ENCODE measurements around the gene HSF2BP.
"Not testable (repeated sequence)": the region's sequence is repeated elsewhere in the genome, so short reads cannot be mapped to it uniquely, and the experiment has no call there.

The HSF2BP gene

GRCh38 chr21:43658088-43658741 is 1.1 kb downstream of the HSF2BP start:
- TF ChIP-seq CTCF (IDR thresholded peaks at IDR 0.05; ENCODE audit: low read depth, low read length) (no peak), MAX (IDR thresholded peaks at IDR 0.05; ENCODE audit: low read depth, low read length) (no peak), POLR2A (IDR thresholded peaks at IDR 0.05; ENCODE audit: extremely low read depth, insufficient read length) (no peak), MYC (IDR thresholded peaks at IDR 0.05; ENCODE audit: low read depth, low read length) (no peak)
- H3K4me3 ChIP-seq (ENCODE audit: low read depth, low read length): no peak overlapping the region

GRCh38 chr21:43657355-43658087 is 1.8 kb downstream of the HSF2BP start:
- H3K4me3 ChIP-seq (ENCODE audit: low read depth, low read length): no peak overlapping the region
- DNase-seq (ENCODE audit: low read depth): no peak
- TF ChIP-seq POLR2A (IDR thresholded peaks at IDR 0.05; ENCODE audit: extremely low read depth, insufficient read length): no peak
- TF ChIP-seq MAX (IDR thresholded peaks at IDR 0.05; ENCODE audit: low read depth, low read length): no peak
- no peak for TF ChIP-seq MYC (IDR thresholded peaks at IDR 0.05; ENCODE audit: low read depth, low read length)

More at GRCh38 chr21:43658088-43658741, 1.1 kb downstream of the HSF2BP start:
- DNase-seq (ENCODE audit: low read depth): no peak

- no peak overlapping the region for H3K4me3 ChIP-seq (ENCODE audit: low read depth, low read length)
- DNase-seq (ENCODE audit: low read depth): no peak
- no peak for TF ChIP-seq MYC (IDR thresholded peaks at IDR 0.05; ENCODE audit: low read depth, low read length)
- no peak for TF ChIP-seq CTCF (IDR thresholded peaks at IDR 0.05; ENCODE audit: low read depth, low read length)
- TF ChIP-seq POLR2A (IDR thresholded peaks at IDR 0.05; ENCODE audit: extremely low read depth, insufficient read length): no peak
- TF ChIP-seq MAX (IDR thresholded peaks at IDR 0.05; ENCODE audit: low read depth, low read length): no peak
Measured at GRCh38 chr21:43654806-43655489, 4.3 kb downstream of the HSF2BP start.

GRCh38 chr21:43653626-43654025 is 5.7 kb downstream of the HSF2BP start:
- no peak for TF ChIP-seq MYC (IDR thresholded peaks at IDR 0.05; ENCODE audit: low read depth, low read length)
- no peak for TF ChIP-seq MAX (IDR thresholded peaks at IDR 0.05; ENCODE audit: low read depth, low read length)
- no peak for TF ChIP-seq POLR2A (IDR thresholded peaks at IDR 0.05; ENCODE audit: extremely low read depth, insufficient read length)
- DNase-seq (ENCODE audit: low read depth): no peak
- no peak overlapping the region for H3K4me3 ChIP-seq (ENCODE audit: low read depth, low read length)

- H3K4me3 ChIP-seq (ENCODE audit: low read depth, low read length): no peak overlapping the region
- TF ChIP-seq MAX (IDR thresholded peaks at IDR 0.05; ENCODE audit: low read depth, low read length): no peak
- no peak for TF ChIP-seq CTCF (IDR thresholded peaks at IDR 0.05; ENCODE audit: low read depth, low read length)
- no peak for TF ChIP-seq MYC (IDR thresholded peaks at IDR 0.05; ENCODE audit: low read depth, low read length)
- TF ChIP-seq POLR2A (IDR thresholded peaks at IDR 0.05; ENCODE audit: extremely low read depth, insufficient read length): no peak
- DNase-seq (ENCODE audit: low read depth): no peak
Measured at GRCh38 chr21:43652616-43653015, 6.7 kb downstream of the HSF2BP start.

- not testable (repeated sequence) for DNase-seq (ENCODE audit: low read depth); H3K4me3 ChIP-seq (ENCODE audit: low read depth, low read length)
Measured at GRCh38 chr21:43651926-43652325, 7.4 kb downstream of the HSF2BP start.

GRCh38 chr21:43648171-43648570 is 11.1 kb downstream of the HSF2BP start:
- no peak for TF ChIP-seq POLR2A (IDR thresholded peaks at IDR 0.05; ENCODE audit: extremely low read depth, insufficient read length)
- TF ChIP-seq CTCF (IDR thresholded peaks at IDR 0.05; ENCODE audit: low read depth, low read length): no peak
- no peak for TF ChIP-seq MYC (IDR thresholded peaks at IDR 0.05; ENCODE audit: low read depth, low read length)
- no peak for TF ChIP-seq MAX (IDR thresholded peaks at IDR 0.05; ENCODE audit: low read depth, low read length)
- no peak overlapping the region for H3K4me3 ChIP-seq (ENCODE audit: low read depth, low read length)
- no peak for DNase-seq (ENCODE audit: low read depth)

Measured in NB4 (cell line).